ENCODE results near the gene RERE. TPM values are rescaled to one million over a fixed set of nuclear protein-coding genes. Genes with fewer than 3 reads are reported as not detected.
"Not testable (repeated sequence)": the region's sequence is repeated elsewhere in the genome, so short reads cannot be mapped to it uniquely, and the experiment has no call there.

Gene RERE
- total RNA-seq, 1 donor from 2014 or later: 139 TPM

- Mint-ChIP-seq H3K9me3 (no peaks in the 10 kb centered on the region), H3K4me3 (ENCODE audit: low read depth) (no peak overlapping the region)
These were observed 217.1 kb downstream of the RERE start for GRCh38 chr1:8600336-8600735.

GRCh38 chr1:8599646-8600212 is 217.7 kb downstream of the RERE start:
- peaks cover 63% of the 10 kb centered on the region for H3K4me1 Mint-ChIP-seq (ENCODE audit: low read depth)
- no peak overlapping the region for H3K4me3 Mint-ChIP-seq (ENCODE audit: low read depth)
- H3K27me3 Mint-ChIP-seq (ENCODE audit: low read depth): no peaks in the 10 kb centered on the region
- H3K27ac Mint-ChIP-seq: peak overlapping the region; percentile 15
- no peak for DNase-seq (ENCODE audit: low spot score)
- peaks cover 49% of the 10 kb centered on the region for H3K36me3 Mint-ChIP-seq (ENCODE audit: low read depth)
- intact Hi-C loops (cut with micrococcal nuclease): loop anchor here (5.0 kb wide), 3 partner anchors 57 to 177 kb away; no protein-coding TSS in a partner anchor
- no peaks in the 10 kb centered on the region for H3K9me3 Mint-ChIP-seq

More at GRCh38 chr1:8600336-8600735, 217.1 kb downstream of the RERE start:
- intact Hi-C loops (cut with micrococcal nuclease): loop anchor here (5.0 kb wide), 3 partner anchors 58 to 178 kb away; no protein-coding TSS in a partner anchor
- DNase-seq (ENCODE audit: low spot score): no peak
- Mint-ChIP-seq H3K27ac (no peak overlapping the region), H3K4me1 (ENCODE audit: low read depth) (peaks cover 67% of the 10 kb centered on the region), H3K36me3 (ENCODE audit: low read depth) (peaks cover 49% of the 10 kb centered on the region), H3K27me3 (ENCODE audit: low read depth) (no peaks in the 10 kb centered on the region)

DNA sequence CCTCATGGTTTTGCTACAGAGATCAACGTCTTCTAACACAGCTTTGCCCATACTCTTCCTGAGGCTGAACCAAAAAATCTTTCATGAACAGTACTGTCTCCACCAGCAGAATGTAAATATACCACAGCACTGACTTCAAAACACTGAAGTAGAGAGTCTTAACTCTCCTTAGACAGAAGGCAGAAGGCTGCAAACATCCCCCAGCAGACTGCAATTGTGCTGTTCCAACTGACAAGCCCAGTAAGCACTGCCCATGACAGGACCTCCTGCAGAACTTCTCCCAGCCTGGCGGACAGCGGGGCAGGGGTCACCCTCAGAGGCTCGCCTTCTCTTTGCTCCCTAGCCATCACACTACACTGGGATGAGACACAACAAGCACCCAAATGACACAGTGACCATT is 218.7 kb downstream of the RERE start:
- intact Hi-C loops (cut with micrococcal nuclease): no loop called here
- Mint-ChIP-seq H3K4me1 (ENCODE audit: low read depth) (peaks cover 55% of the 10 kb centered on the region), H3K9me3 (peaks cover 3% of the 10 kb centered on the region), H3K4me3 (ENCODE audit: low read depth) (no peak overlapping the region), H3K27me3 (ENCODE audit: low read depth) (no peaks in the 10 kb centered on the region), H3K36me3 (ENCODE audit: low read depth) (peaks cover 51% of the 10 kb centered on the region), H3K27ac (no peak overlapping the region)
- DNase-seq (ENCODE audit: low spot score): no peak

DNA sequence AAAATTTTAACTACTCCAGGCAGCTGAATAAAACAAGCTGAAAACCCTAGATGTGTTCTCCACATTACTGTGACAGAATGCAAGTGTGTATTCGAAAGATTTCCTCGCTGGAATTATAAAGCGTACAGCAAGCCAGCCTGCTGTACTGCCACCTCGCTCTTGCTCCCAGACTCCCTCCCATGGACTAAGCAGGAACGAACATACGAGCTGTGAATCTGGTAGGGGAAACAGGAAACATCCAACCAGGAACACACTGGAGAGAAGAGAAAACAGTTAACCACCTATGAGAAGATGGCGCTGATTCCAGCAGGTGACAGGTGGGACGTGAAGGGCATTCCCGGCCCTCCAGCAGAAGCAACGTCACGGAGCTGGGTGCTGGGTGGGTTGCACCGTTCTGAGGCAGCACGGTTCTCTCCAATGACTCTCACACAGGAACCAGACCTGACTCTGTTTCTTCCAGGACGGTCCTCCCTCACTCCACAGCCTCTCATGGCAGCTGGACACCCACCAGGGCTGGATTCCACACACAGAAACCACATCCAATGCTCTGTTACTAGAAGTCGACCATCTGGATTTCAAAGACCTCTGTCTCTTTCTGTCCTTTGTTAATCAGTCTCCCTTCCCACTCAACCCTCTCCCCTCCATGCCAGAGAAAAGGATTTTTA is 219.2 kb downstream of the RERE start:
- H3K27me3 Mint-ChIP-seq (ENCODE audit: low read depth): no peaks in the 10 kb centered on the region
- H3K4me3 Mint-ChIP-seq (ENCODE audit: low read depth): no peak overlapping the region
- peaks cover 57% of the 10 kb centered on the region for H3K36me3 Mint-ChIP-seq (ENCODE audit: low read depth)
- no peak overlapping the region for H3K27ac Mint-ChIP-seq
- H3K4me1 Mint-ChIP-seq (ENCODE audit: low read depth): peaks cover 50% of the 10 kb centered on the region
- peaks cover 9% of the 10 kb centered on the region for H3K9me3 Mint-ChIP-seq
- intact Hi-C loops (cut with micrococcal nuclease): no loop called here
- no peak for DNase-seq (ENCODE audit: low spot score)

- peaks cover 47% of the 10 kb centered on the region for H3K4me1 Mint-ChIP-seq (ENCODE audit: low read depth)
- DNase-seq (ENCODE audit: low spot score): no peak
These were observed 220.0 kb downstream of the RERE start for GRCh38 chr1:8597455-8597854.

GRCh38 chr1:8595941-8596340 is 221.5 kb downstream of the RERE start:
- Mint-ChIP-seq H3K27me3 (ENCODE audit: low read depth) (no peaks in the 10 kb centered on the region), H3K27ac (no peak overlapping the region), H3K36me3 (ENCODE audit: low read depth) (peaks cover 54% of the 10 kb centered on the region), H3K4me3 (ENCODE audit: low read depth) (no peak overlapping the region), H3K9me3 (peaks cover 10% of the 10 kb centered on the region), H3K4me1 (ENCODE audit: low read depth) (peaks cover 52% of the 10 kb centered on the region)
- intact Hi-C loops (cut with micrococcal nuclease): no loop called here
- DNase-seq (ENCODE audit: low spot score): no peak

More at GRCh38 chr1:8597455-8597854, 220.0 kb downstream of the RERE start:
- Mint-ChIP-seq H3K9me3 (peaks cover 10% of the 10 kb centered on the region), H3K4me3 (ENCODE audit: low read depth) (no peak overlapping the region), H3K27ac (no peak overlapping the region), H3K36me3 (ENCODE audit: low read depth) (peaks cover 58% of the 10 kb centered on the region), H3K27me3 (ENCODE audit: low read depth) (no peaks in the 10 kb centered on the region)
- intact Hi-C loops (cut with micrococcal nuclease): no loop called here

DNA sequence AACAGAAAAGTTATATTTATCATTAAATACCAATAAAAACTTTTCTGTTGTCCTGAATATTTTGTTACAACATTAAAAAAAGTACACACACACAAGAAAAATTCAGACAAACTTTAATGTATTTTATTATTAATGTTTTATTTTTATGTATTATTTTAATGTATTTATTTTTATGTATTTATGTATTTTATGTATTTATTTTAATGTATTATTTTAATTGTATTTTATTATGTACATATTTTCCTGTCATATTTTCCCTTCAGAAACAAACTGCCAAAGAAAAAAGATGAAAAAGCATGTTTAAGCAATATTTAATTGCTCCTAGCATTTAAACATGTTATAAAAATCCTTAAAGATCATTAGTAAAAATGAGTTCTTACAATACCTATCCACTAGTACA is 222.1 kb downstream of the RERE start:
- no peaks in the 10 kb centered on the region for H3K27me3 Mint-ChIP-seq (ENCODE audit: low read depth)
- no peak for DNase-seq (ENCODE audit: low spot score)
- H3K4me1 Mint-ChIP-seq (ENCODE audit: low read depth): peaks cover 54% of the 10 kb centered on the region
- intact Hi-C loops (cut with micrococcal nuclease): no loop called here
- H3K36me3 Mint-ChIP-seq (ENCODE audit: low read depth): peaks cover 57% of the 10 kb centered on the region
- no peak overlapping the region for H3K27ac Mint-ChIP-seq
- no peak overlapping the region for H3K4me3 Mint-ChIP-seq (ENCODE audit: low read depth)
- H3K9me3 Mint-ChIP-seq: peaks cover 10% of the 10 kb centered on the region

DNA sequence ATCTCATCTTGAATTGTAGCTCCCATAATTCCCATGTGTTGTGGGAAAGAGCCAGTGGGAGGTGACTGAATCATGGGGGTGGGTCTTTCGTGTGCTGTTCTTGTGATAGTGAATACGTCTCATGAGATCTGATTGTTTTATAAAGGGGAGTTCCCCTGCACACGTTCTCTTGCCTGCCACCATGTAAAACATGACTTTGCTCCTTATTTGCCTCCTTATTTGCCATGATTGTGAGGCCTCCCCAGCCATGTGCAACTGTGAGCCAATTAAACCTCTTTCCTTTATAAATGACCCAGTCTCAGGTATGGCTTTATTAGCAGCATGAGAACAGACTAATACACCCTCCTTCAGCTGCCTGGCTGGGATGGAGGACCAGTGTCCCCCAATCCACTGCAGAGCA is 224.1 kb downstream of the RERE start:
- not testable (repeated sequence) for H3K27ac Mint-ChIP-seq; DNase-seq (ENCODE audit: low spot score); H3K27me3 Mint-ChIP-seq (ENCODE audit: low read depth); H3K9me3 Mint-ChIP-seq; H3K4me3 Mint-ChIP-seq (ENCODE audit: low read depth)
- peaks cover 56% of the 10 kb centered on the region for H3K36me3 Mint-ChIP-seq (ENCODE audit: low read depth)
- peaks cover 53% of the 10 kb centered on the region for H3K4me1 Mint-ChIP-seq (ENCODE audit: low read depth)
- intact Hi-C loops (cut with micrococcal nuclease): loop anchor here (5.0 kb wide), 1 partner anchor 34 kb away; no protein-coding TSS in a partner anchor

DNA sequence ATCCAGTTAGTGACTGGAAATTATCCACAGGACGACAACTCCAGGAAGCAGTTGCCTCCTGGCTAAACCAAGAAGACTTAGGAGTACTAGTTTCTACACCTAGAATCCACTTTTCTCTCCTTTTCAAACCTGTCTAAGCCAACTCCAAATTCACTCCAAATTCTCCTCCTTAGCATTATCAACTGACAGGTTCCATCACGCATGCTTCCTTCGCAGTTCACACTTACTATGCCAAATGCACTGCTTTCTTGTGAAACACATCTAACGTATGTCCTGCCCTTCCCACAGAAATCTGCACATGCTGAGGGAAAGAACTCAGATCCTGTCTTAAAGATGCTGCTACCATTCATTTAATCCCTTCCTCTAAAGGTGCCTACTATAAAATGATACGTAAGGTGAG is 225.9 kb downstream of the RERE start:
- intact Hi-C loops (cut with micrococcal nuclease): loop anchor here (5.0 kb wide), 1 partner anchor 36 kb away; no protein-coding TSS in a partner anchor
- peaks cover 10% of the 10 kb centered on the region for H3K9me3 Mint-ChIP-seq

DNA sequence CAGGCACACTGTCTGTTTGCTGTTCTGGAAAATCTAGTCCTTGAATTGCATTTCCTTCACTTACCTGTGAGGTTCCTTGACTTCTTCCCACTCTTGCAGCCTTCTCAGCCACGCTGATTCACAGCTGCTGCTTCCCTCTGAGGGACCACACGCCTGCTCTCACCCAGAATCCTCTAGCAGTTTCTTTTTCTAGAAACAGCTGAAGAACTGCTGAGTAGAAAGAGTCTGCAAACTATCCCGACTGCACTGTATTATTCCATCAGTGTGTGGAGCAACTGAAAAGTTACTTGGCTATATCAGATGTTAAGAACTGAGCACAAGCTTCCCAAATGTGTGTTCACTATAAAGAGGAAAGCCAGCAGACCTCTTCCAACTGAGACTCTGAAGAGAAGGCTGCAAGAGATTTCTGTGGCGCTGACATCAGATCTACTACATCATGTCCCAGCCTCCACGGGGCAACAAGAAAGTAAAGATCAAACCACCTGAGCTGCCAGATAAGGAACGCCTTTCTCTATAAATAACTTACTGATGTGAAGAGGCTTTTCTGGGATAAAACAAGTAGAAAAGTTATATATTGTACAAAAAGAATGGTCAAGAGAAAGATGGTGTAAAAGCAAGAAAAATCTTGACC is 226.6 kb downstream of the RERE start:
- peaks cover 44% of the 10 kb centered on the region for H3K4me1 Mint-ChIP-seq (ENCODE audit: low read depth)
- peaks cover 10% of the 10 kb centered on the region for H3K9me3 Mint-ChIP-seq
- intact Hi-C loops (cut with micrococcal nuclease): loop anchor here (5.0 kb wide), 1 partner anchor 36 kb away; no protein-coding TSS in a partner anchor
- H3K36me3 Mint-ChIP-seq (ENCODE audit: low read depth): peaks cover 42% of the 10 kb centered on the region
- H3K27me3 Mint-ChIP-seq (ENCODE audit: low read depth): no peaks in the 10 kb centered on the region
- DNase-seq (ENCODE audit: low spot score): no peak
- peak overlapping the region; percentile 59 for H3K27ac Mint-ChIP-seq
- no peak overlapping the region for H3K4me3 Mint-ChIP-seq (ENCODE audit: low read depth)

More for the DNA sequence above, 225.9 kb downstream of the RERE start:
- no peaks in the 10 kb centered on the region for H3K27me3 Mint-ChIP-seq (ENCODE audit: low read depth)
- peaks cover 49% of the 10 kb centered on the region for H3K4me1 Mint-ChIP-seq (ENCODE audit: low read depth)
- DNase-seq (ENCODE audit: low spot score): no peak
- H3K27ac Mint-ChIP-seq: no peak overlapping the region
- H3K36me3 Mint-ChIP-seq (ENCODE audit: low read depth): peaks cover 42% of the 10 kb centered on the region
- H3K4me3 Mint-ChIP-seq (ENCODE audit: low read depth): no peak overlapping the region

DNA sequence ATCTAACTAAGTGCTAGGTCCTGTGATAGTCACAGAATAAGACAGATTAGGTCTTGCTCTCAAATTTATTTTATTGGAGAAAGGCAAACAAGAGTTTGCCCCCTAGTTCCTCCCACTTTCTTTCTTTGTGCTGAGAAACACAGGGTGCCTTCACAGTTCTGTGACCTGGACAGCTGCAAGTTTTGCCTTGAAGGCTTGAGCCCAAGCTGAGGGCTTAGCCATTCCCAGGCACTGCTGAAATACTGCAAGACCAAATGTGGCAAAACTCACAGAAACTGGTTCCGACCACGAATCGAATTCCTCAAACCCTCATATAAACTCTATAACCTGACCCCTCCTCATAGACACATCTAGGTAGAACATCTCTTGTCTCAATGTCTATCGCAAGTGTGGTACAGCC is 227.9 kb downstream of the RERE start:
- no peak overlapping the region for H3K4me3 Mint-ChIP-seq (ENCODE audit: low read depth)
- DNase-seq (ENCODE audit: low spot score): no peak
- no peak overlapping the region for H3K27ac Mint-ChIP-seq
- intact Hi-C loops (cut with micrococcal nuclease): no loop called here
- peaks cover 42% of the 10 kb centered on the region for H3K36me3 Mint-ChIP-seq (ENCODE audit: low read depth)
- H3K27me3 Mint-ChIP-seq (ENCODE audit: low read depth): no peaks in the 10 kb centered on the region
- H3K4me1 Mint-ChIP-seq (ENCODE audit: low read depth): peaks cover 45% of the 10 kb centered on the region
- H3K9me3 Mint-ChIP-seq: peaks cover 10% of the 10 kb centered on the region

GRCh38 chr1:8587784-8588183 is 229.7 kb downstream of the RERE start:
- no peak overlapping the region for H3K4me3 Mint-ChIP-seq (ENCODE audit: low read depth)
- no peak for DNase-seq (ENCODE audit: low spot score)
- H3K27me3 Mint-ChIP-seq (ENCODE audit: low read depth): no peaks in the 10 kb centered on the region
- no peak overlapping the region for H3K27ac Mint-ChIP-seq
- H3K36me3 Mint-ChIP-seq (ENCODE audit: low read depth): peaks cover 36% of the 10 kb centered on the region
- H3K4me1 Mint-ChIP-seq (ENCODE audit: low read depth): peaks cover 49% of the 10 kb centered on the region
- intact Hi-C loops (cut with micrococcal nuclease): no loop called here
- no peaks in the 10 kb centered on the region for H3K9me3 Mint-ChIP-seq

DNA sequence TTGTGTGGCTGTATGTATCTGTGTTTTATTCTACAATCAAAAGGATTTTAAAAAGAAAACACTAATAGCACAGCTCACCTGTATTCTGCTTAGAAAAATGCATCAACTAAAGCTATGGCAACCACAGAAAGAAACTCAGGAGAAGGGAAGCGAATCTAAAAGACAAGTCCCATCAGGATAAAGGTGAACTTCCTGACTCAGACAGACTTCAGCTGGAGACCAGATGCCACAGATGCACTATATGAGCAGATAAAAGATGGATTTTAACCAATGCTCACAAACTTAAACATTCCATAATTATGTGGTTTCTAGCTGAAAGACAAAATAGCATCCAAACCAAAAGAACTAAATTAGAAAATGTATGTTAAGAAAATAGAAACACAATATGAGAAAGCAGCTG is 231.0 kb downstream of the RERE start:
- Mint-ChIP-seq H3K4me3 (ENCODE audit: low read depth) (no peak overlapping the region), H3K4me1 (ENCODE audit: low read depth) (peaks cover 38% of the 10 kb centered on the region), H3K9me3 (no peaks in the 10 kb centered on the region), H3K27ac (no peak overlapping the region), H3K36me3 (ENCODE audit: low read depth) (peaks cover 32% of the 10 kb centered on the region), H3K27me3 (ENCODE audit: low read depth) (no peaks in the 10 kb centered on the region)
- intact Hi-C loops (cut with micrococcal nuclease): no loop called here
- no peak for DNase-seq (ENCODE audit: low spot score)

Data from activated T-helper 2 cell treated with anti-CD3 and anti-CD28 coated beads, Interferon-gamma antibody, Interleukin-2, Interleukin-4, amounts not matched to agents 10 μg/mL and 5 μg/mL and 100 μg/mL, durations not matched to agents 14 hours and 24 hours and 36 hours (primary cell).